ENCODE results near the gene TMEM156. TPM values are rescaled to one million over a fixed set of nuclear protein-coding genes. Genes with fewer than 3 reads are reported as not detected.
"Not testable (repeated sequence)": the region's sequence is repeated elsewhere in the genome, so short reads cannot be mapped to it uniquely, and the experiment has no call there.

Gene TMEM156
- polyA plus RNA-seq, 1 donor from 2014 or later: not detected

DNA sequence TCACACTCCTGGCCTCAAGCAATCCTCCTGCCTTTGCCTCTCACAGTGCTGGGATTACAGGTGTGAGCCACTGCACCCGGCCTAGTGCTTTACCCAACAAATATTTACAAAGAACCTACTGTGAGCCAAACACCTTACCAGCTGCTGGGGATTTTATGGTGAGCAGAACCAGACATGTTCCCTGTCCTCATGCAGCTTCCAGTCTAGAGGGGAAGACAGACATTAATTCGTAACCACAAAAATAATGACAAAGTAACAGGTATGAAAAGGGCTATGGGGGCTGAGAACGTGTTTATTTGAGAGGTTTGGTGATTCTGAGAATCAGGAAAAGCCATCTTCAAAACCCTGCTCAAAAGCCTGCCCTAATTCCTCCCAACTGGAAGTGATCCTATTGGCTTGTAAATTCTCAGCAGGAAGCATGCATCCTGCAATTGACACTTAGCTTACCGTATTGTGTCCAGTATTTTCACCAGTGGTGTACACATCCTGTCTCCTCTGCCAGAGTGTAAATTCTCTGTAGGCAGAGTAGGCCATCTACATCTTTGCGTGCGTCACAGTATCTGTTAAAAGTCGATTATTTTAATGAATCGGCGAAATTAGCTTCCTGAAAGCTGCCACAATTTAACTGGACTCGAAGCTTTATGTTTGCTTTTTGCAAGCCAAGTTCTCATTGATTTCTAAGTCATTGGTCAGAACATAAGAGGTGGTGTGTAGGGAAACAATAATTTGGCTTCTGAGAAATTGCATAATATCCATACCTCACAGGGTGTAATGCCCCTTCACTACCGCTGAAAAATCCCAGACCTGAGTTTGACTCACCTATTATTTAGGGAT is 67.0 kb downstream of the TMEM156 start:
- no peaks in the 10 kb centered on the region for H3K79me2 ChIP-seq (replicated peaks; ENCODE audit: insufficient read depth, low read length)
- no peaks in the 10 kb centered on the region for H3K9me3 ChIP-seq (ENCODE audit: low read length)
- H3K27ac ChIP-seq (ENCODE audit: low read length): no peak overlapping the region
- no peaks in the 10 kb centered on the region for H3K27me3 ChIP-seq (ENCODE audit: insufficient read depth, low read depth, low read length)
- no peak overlapping the region for H2AFZ ChIP-seq (ENCODE audit: low read depth, low read length)
- no peak overlapping the region for H3K4me3 ChIP-seq (ENCODE audit: low read length)
- no peak overlapping the region for H3K4me2 ChIP-seq (ENCODE audit: low read length)
- no peaks in the 10 kb centered on the region for H3K9me2 ChIP-seq (ENCODE audit: insufficient read depth, low read length)
- H3K36me3 ChIP-seq (ENCODE audit: insufficient read depth, low read length): no peaks in the 10 kb centered on the region
- no peaks in the 10 kb centered on the region for H4K20me1 ChIP-seq (ENCODE audit: insufficient read depth)
- no peak for TF ChIP-seq TAF1 (IDR thresholded peaks at IDR 0.05; ENCODE audit: low read depth)
- no peak for TF ChIP-seq MXI1 (conservative IDR thresholded peaks at IDR 0.05; ENCODE audit: poor library complexity, severe bottlenecking)
- TF ChIP-seq RAD21 (conservative IDR thresholded peaks at IDR 0.05): no peak
- TF ChIP-seq, protein P1, sequence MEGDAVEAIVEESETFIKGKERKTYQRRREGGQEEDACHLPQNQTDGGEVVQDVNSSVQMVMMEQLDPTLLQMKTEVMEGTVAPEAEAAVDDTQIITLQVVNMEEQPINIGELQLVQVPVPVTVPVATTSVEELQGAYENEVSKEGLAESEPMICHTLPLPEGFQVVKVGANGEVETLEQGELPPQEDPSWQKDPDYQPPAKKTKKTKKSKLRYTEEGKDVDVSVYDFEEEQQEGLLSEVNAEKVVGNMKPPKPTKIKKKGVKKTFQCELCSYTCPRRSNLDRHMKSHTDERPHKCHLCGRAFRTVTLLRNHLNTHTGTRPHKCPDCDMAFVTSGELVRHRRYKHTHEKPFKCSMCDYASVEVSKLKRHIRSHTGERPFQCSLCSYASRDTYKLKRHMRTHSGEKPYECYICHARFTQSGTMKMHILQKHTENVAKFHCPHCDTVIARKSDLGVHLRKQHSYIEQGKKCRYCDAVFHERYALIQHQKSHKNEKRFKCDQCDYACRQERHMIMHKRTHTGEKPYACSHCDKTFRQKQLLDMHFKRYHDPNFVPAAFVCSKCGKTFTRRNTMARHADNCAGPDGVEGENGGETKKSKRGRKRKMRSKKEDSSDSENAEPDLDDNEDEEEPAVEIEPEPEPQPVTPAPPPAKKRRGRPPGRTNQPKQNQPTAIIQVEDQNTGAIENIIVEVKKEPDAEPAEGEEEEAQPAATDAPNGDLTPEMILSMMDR (IDR thresholded peaks at IDR 0.05; ENCODE audit: poor library complexity, severe bottlenecking): no peak
- TF ChIP-seq EZH2 (IDR thresholded peaks at IDR 0.05; ENCODE audit: borderline replicate concordance, insufficient read depth, low read length, poor library complexity, severe bottlenecking): no peak
- TF ChIP-seq POLR2AphosphoS5 (IDR thresholded peaks at IDR 0.05): no peak
- no peak for TF ChIP-seq SMC3 (conservative IDR thresholded peaks at IDR 0.05; ENCODE audit: poor library complexity)
- TF ChIP-seq, protein P2, sequence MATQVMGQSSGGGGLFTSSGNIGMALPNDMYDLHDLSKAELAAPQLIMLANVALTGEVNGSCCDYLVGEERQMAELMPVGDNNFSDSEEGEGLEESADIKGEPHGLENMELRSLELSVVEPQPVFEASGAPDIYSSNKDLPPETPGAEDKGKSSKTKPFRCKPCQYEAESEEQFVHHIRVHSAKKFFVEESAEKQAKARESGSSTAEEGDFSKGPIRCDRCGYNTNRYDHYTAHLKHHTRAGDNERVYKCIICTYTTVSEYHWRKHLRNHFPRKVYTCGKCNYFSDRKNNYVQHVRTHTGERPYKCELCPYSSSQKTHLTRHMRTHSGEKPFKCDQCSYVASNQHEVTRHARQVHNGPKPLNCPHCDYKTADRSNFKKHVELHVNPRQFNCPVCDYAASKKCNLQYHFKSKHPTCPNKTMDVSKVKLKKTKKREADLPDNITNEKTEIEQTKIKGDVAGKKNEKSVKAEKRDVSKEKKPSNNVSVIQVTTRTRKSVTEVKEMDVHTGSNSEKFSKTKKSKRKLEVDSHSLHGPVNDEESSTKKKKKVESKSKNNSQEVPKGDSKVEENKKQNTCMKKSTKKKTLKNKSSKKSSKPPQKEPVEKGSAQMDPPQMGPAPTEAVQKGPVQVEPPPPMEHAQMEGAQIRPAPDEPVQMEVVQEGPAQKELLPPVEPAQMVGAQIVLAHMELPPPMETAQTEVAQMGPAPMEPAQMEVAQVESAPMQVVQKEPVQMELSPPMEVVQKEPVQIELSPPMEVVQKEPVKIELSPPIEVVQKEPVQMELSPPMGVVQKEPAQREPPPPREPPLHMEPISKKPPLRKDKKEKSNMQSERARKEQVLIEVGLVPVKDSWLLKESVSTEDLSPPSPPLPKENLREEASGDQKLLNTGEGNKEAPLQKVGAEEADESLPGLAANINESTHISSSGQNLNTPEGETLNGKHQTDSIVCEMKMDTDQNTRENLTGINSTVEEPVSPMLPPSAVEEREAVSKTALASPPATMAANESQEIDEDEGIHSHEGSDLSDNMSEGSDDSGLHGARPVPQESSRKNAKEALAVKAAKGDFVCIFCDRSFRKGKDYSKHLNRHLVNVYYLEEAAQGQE (IDR thresholded peaks at IDR 0.05; ENCODE audit: borderline replicate concordance): no peak
- TF ChIP-seq EP300 (conservative IDR thresholded peaks at IDR 0.05; ENCODE audit: poor library complexity, severe bottlenecking): no peak
- no peak overlapping the region for H3K9ac ChIP-seq (ENCODE audit: low read length)
- H3F3A ChIP-seq (ENCODE audit: insufficient read depth, low read length, poor library complexity, severe bottlenecking): no peaks in the 10 kb centered on the region

DNA sequence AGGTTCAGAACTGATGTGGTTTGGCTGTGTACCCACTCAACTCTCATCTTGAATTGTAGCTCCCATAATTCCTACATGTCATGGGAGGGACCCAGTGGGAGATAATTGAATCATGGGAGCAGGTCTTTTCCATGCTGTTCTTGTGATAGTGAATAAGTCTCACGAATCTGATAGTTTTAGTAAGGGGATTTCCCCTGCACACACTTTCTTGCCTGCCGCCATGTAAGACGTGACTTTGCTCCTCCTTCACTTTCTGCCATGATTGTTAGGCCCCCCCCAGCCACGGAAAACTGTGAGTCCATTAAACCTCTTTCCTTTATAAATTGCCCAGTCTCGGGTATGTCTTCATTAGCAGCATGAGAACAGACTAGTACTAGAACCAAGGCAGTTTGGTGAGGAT is 73.0 kb downstream of the TMEM156 start:
- not testable (repeated sequence) for H3K36me3 ChIP-seq (ENCODE audit: insufficient read depth, low read length); H3K79me2 ChIP-seq (replicated peaks; ENCODE audit: insufficient read depth, low read length); H3K4me2 ChIP-seq (ENCODE audit: low read length); H3K4me3 ChIP-seq (ENCODE audit: low read length); H3K9me2 ChIP-seq (ENCODE audit: insufficient read depth, low read length); H3K9me3 ChIP-seq (ENCODE audit: low read length); H4K20me1 ChIP-seq (ENCODE audit: insufficient read depth); H3K9ac ChIP-seq (ENCODE audit: low read length); H3K27me3 ChIP-seq (ENCODE audit: insufficient read depth, low read depth, low read length); H3K27ac ChIP-seq (ENCODE audit: low read length); H2AFZ ChIP-seq (ENCODE audit: low read depth, low read length); H3F3A ChIP-seq (ENCODE audit: insufficient read depth, low read length, poor library complexity, severe bottlenecking)

Data from neural cell (in vitro differentiated cells).